HG03103 (cell line): ENCODE measurements around the gene TGM4.
A peak's percentile ranks its signal among the peaks of the same experiment; 100 is the strongest.
"Not testable (repeated sequence)": the region's sequence is repeated elsewhere in the genome, so short reads cannot be mapped to it uniquely, and the experiment has no call there.

Experiments used
- ATAC-seq: cut with Tn5 transposase; IDR thresholded peaks from one replicate; pipeline ENCODE4 v1.9.1; 2021; ENCODE audit warnings: low read depth; ENCODE audit not compliant: unreplicated experiment

TGM4 gene

GRCh38 chr3:44949770-44950169 is 75.4 kb downstream of the TGM4 start:
- ATAC-seq, result not testable (repeated sequence)

- no peak for ATAC-seq
These were observed 75.9 kb downstream of the TGM4 start for GRCh38 chr3:44950275-44950734.

GRCh38 chr3:44952689-44953088 is 78.3 kb downstream of the TGM4 start:
- no peak for ATAC-seq

- ATAC-seq, result no peak
These were observed 79.9 kb downstream of the TGM4 start for GRCh38 chr3:44954304-44954703.

- ATAC-seq, result peak; percentile 64
These were observed 80.6 kb downstream of the TGM4 start for GRCh38 chr3:44954962-44955361.

- no peak for ATAC-seq
These were observed 81.5 kb downstream of the TGM4 start for GRCh38 chr3:44955917-44956316.

GRCh38 chr3:44957986-44958385 is 83.6 kb downstream of the TGM4 start:
- no peak for ATAC-seq

- ATAC-seq, result no peak
These were observed 84.0 kb downstream of the TGM4 start for GRCh38 chr3:44958386-44958785.

GRCh38 chr3:44960387-44961026 is 86.1 kb downstream of the TGM4 start:
- no peak for ATAC-seq

GRCh38 chr3:44961888-44962287 is 87.5 kb downstream of the TGM4 start:
- no peak for ATAC-seq

GRCh38 chr3:44962621-44963393 is 88.4 kb downstream of the TGM4 start:
- no peak for ATAC-seq

GRCh38 chr3:44963571-44964325 is 89.3 kb downstream of the TGM4 start:
- ATAC-seq, result no peak
